ENCODE results near the gene COL6A5.

DNA sequence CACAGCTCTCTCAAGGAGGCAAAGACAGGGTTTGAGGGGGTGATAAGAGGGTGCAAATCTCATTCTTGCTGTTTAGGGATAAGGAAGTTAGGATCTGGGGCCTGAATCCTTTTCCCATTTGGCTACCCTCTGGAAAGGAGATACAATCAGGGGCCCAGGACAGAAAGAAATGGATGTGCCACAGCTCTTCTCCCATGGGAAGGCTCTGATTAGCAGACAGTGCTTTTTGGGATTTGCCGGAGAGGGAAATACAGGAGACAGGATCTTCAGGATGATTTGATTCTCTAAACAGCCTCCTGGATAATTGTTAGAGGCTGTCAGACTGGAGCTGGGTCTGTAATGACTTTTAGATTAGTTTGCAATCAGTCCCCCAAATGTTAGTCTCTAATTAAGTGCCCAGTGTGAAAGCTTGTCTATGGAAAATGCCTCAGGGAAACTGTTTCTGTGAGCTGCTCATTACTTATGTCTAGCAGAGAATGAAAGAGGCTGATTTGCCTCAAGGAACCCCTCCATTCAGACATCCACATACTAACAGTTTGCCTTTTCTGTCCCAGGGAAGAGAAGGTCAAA is 67.6 kb downstream of the COL6A5 start:
- TF ChIP-seq RAD21 (conservative IDR thresholded peaks at IDR 0.05 in 1 of 2, IDR thresholded peaks at IDR 0.05 in 1 of 2) (no peak), NFE2L2 (conservative IDR thresholded peaks at IDR 0.05; ENCODE audit: low read length) (no peak), POLR2A (IDR thresholded peaks at IDR 0.05; ENCODE audit: low read length) (no peak), MAX (IDR thresholded peaks at IDR 0.05) (no peak), EP300 (IDR thresholded peaks at IDR 0.05) (no peak), ZFP36 (IDR thresholded peaks at IDR 0.05; ENCODE audit: borderline replicate concordance, partially characterized antibody) (no peak), FOSL2 (IDR thresholded peaks at IDR 0.05) (no peak), FOSL2 (CRISPR knock-in tag; IDR thresholded peaks at IDR 0.05) (no peak), USF2 (IDR thresholded peaks at IDR 0.05) (no peak)
- TF ChIP-seq, protein P1, sequence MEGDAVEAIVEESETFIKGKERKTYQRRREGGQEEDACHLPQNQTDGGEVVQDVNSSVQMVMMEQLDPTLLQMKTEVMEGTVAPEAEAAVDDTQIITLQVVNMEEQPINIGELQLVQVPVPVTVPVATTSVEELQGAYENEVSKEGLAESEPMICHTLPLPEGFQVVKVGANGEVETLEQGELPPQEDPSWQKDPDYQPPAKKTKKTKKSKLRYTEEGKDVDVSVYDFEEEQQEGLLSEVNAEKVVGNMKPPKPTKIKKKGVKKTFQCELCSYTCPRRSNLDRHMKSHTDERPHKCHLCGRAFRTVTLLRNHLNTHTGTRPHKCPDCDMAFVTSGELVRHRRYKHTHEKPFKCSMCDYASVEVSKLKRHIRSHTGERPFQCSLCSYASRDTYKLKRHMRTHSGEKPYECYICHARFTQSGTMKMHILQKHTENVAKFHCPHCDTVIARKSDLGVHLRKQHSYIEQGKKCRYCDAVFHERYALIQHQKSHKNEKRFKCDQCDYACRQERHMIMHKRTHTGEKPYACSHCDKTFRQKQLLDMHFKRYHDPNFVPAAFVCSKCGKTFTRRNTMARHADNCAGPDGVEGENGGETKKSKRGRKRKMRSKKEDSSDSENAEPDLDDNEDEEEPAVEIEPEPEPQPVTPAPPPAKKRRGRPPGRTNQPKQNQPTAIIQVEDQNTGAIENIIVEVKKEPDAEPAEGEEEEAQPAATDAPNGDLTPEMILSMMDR (IDR thresholded peaks at IDR 0.05): no peak
- TF ChIP-seq, protein P2, sequence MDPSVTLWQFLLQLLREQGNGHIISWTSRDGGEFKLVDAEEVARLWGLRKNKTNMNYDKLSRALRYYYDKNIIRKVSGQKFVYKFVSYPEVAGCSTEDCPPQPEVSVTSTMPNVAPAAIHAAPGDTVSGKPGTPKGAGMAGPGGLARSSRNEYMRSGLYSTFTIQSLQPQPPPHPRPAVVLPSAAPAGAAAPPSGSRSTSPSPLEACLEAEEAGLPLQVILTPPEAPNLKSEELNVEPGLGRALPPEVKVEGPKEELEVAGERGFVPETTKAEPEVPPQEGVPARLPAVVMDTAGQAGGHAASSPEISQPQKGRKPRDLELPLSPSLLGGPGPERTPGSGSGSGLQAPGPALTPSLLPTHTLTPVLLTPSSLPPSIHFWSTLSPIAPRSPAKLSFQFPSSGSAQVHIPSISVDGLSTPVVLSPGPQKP (IDR thresholded peaks at IDR 0.05; ENCODE audit: low read depth, low read length): no peak

Measured in A549 (cell line).